AG04450 (cell line): Measurements from ENCODE around the gene WDR27. TPM values are rescaled to one million over a fixed set of nuclear protein-coding genes. Genes with fewer than 3 reads are reported as not detected.
"Not testable (repeated sequence)": the region's sequence is repeated elsewhere in the genome, so short reads cannot be mapped to it uniquely, and the experiment has no call there.

Experiments used
- CTCF ChIA-PET: fragments of 300-600, 350-600 bp; formaldehyde crosslinking; extraction: SDS; loops from one replicate; lab custom pipeline; 2022; ENCODE audit warnings: antibody characterized with exemption, inconsistent platforms; lab: Charles Lee
- POLR2A ChIA-PET: fragments of 350-600 bp; formaldehyde crosslinking; extraction: SDS; loops from one replicate; lab custom pipeline; 2021; ENCODE audit warnings: antibody characterized with exemption, inconsistent platforms; lab: Yijun Ruan, JAX
- DNase-seq: peaks from one replicate; pipeline ENCODE4 v3.0.0-alpha.2; 2011; ENCODE audit warnings: low read depth, low spot score
- H3K27ac ChIP-seq: one replicate; pipeline ENCODE4 v1.5.1; 2012; ENCODE audit warnings: low read depth, low read length, control low read depth
- H3K27me3 ChIP-seq: one replicate; pipeline ENCODE4 v1.6.0; 2012; ENCODE audit warnings: low read length; ENCODE audit not compliant: control insufficient read depth, insufficient read depth
- H3K4me3 ChIP-seq: 2 replicates; pipeline ENCODE4 v1.5.1; 2011; ENCODE audit warnings: mild to moderate bottlenecking, low read depth, low read length, control low read depth
- H3K9me3 ChIP-seq: 2 replicates; pipeline ENCODE4 v1.5.1; 2012; ENCODE audit warnings: low read length; ENCODE audit not compliant: control insufficient read depth, insufficient read depth
- polyA plus RNA-seq: library from polyadenylated mRNA; depleted of rRNA; stranded (reverse); fragments of >200 nt; gene quantifications from 2 replicates; pipeline ENCODE4 v1.2.3, GENCODE V29; 2011
- TF ChIP-seq, protein P1 (sequence below): IDR thresholded peaks from 2 replicates; pipeline ENCODE4 v1.5.1; 2011; ENCODE audit warnings: low read depth, low read length, control low read depth, inconsistent platforms

WDR27 gene
- polyA plus RNA-seq, 1 experiment = 20.5 TPM

DNA sequence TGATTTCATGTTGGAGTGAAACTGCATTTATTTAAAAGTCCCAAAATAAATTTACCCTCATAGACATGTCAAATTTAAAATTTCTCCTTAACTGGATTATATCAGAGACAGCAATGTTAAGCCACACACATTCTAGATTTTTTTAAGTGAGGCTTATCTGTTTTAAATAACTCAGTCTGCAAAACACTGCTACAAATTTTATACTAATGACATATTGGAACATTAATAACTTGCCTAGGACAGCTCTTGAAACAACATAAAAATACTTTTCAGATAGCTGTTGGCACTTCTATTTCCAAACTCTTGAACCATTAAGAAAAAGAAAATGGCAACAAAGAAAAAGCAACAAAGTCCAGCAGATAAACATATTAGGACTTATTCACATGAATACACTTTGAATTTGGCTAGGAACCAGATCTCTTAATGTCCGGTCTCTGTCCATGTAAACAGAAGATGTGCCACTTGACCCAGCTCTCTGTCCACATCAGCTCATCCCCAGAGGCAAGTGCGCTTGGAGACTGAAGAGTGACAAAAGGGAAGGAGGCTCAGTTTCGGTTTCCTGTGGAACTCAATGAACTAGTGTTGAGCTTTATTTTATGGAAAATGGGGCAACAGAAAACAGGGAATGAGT lies 228.9 kb downstream of the WDR27 start:
- TF ChIP-seq, protein P1, sequence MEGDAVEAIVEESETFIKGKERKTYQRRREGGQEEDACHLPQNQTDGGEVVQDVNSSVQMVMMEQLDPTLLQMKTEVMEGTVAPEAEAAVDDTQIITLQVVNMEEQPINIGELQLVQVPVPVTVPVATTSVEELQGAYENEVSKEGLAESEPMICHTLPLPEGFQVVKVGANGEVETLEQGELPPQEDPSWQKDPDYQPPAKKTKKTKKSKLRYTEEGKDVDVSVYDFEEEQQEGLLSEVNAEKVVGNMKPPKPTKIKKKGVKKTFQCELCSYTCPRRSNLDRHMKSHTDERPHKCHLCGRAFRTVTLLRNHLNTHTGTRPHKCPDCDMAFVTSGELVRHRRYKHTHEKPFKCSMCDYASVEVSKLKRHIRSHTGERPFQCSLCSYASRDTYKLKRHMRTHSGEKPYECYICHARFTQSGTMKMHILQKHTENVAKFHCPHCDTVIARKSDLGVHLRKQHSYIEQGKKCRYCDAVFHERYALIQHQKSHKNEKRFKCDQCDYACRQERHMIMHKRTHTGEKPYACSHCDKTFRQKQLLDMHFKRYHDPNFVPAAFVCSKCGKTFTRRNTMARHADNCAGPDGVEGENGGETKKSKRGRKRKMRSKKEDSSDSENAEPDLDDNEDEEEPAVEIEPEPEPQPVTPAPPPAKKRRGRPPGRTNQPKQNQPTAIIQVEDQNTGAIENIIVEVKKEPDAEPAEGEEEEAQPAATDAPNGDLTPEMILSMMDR = no peak
- DNase-seq = no peak
- no peaks in the 10 kb centered on the region for H3K27me3 ChIP-seq
- ChIA-PET POLR2A (no interaction called here), CTCF (no interaction called here)
- no peak overlapping the region for H3K4me3 ChIP-seq
- H3K27ac ChIP-seq = no peak overlapping the region
- H3K9me3 ChIP-seq = no peaks in the 10 kb centered on the region; the same call in 1 of the 2 replicates

DNA sequence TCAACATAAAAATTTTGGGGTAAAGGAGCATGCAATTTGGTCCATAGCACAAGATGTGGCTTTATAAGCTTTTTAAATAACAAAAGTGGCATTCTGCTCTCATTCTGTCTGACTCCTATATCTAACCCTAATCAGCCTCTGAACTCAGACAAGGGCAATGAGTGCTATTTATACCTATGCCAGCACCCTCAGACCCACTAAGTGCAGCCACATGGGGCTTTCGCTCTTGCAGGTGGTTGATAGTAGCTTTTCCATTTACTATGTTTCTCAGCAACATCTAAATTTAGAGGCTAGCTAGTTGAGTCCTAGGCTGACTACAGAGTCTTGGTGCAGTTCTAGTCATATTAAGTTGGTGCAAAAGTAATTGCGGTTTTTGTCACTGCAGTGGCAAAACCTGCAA lies 231.0 kb downstream of the WDR27 start:
- DNase-seq = no peak
- CTCF ChIA-PET = no interaction called here
- H3K27me3 ChIP-seq = no peaks in the 10 kb centered on the region
- peaks cover 6% of the 10 kb centered on the region for H3K9me3 ChIP-seq
- no peak overlapping the region for H3K27ac ChIP-seq
- POLR2A ChIA-PET = no interaction called here
- H3K4me3 ChIP-seq = no peak overlapping the region
- TF ChIP-seq, protein P1 = no peak

DNA sequence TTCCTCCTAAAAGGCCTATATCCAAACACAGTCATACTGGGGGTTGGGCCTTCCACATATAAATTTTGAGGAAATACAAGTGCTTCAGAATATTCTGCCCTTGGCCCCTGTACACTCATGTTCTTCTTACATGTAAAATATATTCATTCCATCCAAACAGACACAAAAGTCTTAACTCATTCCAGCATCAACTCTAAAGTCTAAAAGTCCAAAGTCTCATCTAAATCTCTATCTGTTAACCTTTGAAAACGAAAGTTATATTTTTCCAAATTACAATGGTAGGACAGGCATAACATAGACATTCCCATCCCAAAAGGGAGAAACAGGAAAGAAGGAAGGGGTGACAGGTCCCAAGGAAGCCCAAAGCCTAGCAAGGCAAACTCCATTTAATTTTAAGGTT lies 232.8 kb downstream of the WDR27 start:
- Histone ChIP-seq H3K27ac (no peak overlapping the region), H3K27me3 (no peaks in the 10 kb centered on the region), H3K4me3 (no peak overlapping the region), H3K9me3 (peaks cover 6% of the 10 kb centered on the region; the same call in 1 of the 2 replicates)
- ChIA-PET POLR2A (no interaction called here), CTCF (no interaction called here)
- DNase-seq = no peak
- TF ChIP-seq, protein P1 = no peak

DNA sequence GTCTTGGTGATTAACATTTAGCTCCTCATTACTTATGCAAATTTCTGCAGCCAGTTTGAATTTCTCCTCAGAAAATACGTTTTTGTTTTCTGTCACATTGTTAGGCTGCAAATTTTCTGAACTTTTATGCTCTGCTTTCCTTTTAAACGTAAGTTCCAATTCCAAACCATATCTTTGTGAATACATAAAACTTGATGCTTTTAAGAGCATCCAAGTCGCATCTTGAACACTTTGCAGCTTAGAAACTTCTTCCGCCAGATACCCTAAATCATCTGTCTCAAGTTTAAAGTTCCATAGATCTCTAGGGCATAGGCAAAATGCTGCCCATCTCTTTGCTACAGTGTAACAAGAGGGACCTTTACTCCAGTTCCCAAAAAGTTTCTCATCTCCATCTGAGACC lies 234.1 kb downstream of the WDR27 start:
- POLR2A ChIA-PET, H3K27me3 ChIP-seq, DNase-seq, H3K4me3 ChIP-seq, CTCF ChIA-PET, H3K9me3 ChIP-seq, H3K27ac ChIP-seq: not testable (repeated sequence)

DNA sequence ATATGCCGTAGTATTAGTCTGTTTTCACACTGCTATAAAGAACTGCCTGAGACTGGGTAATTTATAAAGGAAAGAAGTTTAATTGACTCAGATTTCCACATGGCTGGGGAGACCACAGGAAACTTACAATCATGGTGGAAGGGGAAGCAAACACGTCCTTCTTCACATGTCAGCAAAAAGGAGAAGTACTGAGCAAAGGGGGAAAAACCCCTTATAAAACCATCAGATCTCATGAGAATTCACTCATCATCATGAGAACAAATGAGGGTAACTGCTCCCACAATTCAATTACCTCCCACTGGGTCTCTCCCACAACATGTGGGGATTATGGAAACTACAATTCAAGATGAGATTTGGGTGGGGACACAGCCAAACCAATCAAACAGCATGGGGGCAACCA lies 235.6 kb downstream of the WDR27 start:
- POLR2A ChIA-PET, H3K9me3 ChIP-seq, H3K27me3 ChIP-seq, CTCF ChIA-PET, H3K27ac ChIP-seq, H3K4me3 ChIP-seq, DNase-seq: not testable (repeated sequence)

DNA sequence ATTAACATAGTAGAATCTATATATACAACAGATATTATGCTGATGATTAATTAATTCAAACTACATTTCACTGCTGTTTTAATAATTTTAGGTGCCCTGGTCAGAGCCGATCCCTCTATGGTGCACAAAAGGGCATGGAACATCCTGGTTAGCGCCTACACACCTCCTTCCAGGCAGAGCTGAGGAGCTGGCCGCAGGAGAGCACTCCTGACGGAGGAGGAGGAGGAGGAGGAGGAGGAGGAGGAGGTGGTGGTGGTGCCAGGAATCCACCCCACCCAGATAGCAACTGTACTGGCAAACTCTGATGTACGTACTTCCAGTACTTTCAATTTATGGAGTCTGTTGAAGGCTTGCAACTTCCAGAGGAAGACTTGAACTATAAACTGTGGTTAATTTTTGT lies 244.1 kb downstream of the WDR27 start:
- Histone ChIP-seq H3K27me3 (no peaks in the 10 kb centered on the region), H3K9me3 (peaks cover 8% of the 10 kb centered on the region; the same call in 1 of the 2 replicates), H3K27ac (no peak overlapping the region), H3K4me3 (no peak overlapping the region)
- POLR2A ChIA-PET = no interaction called here
- TF ChIP-seq, protein P1 = no peak
- CTCF ChIA-PET = no interaction called here
- no peak for DNase-seq
